GM18505 (cell line): ENCODE data around the gene CERK.

Experiments used
- ATAC-seq: cut with Tn5 transposase; IDR thresholded peaks from one replicate; pipeline ENCODE4 v1.9.1; 2021; ENCODE audit not compliant: unreplicated experiment
- POLR2A ChIP-seq: IDR thresholded peaks from 4 replicates; pipeline ENCODE4 v1.6.1; 2011; ENCODE audit warnings: borderline replicate concordance; ENCODE audit not compliant: insufficient read depth, insufficient read length; ENCODE audit errors: extremely low read depth

Gene CERK

DNA sequence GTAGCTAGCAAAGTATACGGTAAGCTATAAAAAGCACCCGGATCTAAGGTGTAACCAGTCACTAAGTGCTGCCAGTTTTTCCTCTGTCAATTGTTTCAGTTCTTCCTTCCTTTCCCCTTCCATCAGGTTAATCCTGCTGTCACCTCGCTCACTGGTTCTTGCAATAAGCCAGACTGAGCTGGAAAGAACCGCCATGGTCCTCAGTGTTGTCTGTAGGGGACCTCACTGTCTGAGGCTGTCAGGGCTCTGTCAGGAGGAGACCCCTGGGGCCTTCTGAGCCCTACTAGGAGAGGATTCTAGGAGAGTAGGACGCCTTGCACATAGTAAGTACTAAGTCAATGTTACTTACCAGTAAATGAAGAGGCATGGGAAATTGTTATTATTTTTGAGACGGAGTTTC, 23.0 kb upstream of the CERK start:
- no peak for ATAC-seq
- TF ChIP-seq POLR2A, result no peak

DNA sequence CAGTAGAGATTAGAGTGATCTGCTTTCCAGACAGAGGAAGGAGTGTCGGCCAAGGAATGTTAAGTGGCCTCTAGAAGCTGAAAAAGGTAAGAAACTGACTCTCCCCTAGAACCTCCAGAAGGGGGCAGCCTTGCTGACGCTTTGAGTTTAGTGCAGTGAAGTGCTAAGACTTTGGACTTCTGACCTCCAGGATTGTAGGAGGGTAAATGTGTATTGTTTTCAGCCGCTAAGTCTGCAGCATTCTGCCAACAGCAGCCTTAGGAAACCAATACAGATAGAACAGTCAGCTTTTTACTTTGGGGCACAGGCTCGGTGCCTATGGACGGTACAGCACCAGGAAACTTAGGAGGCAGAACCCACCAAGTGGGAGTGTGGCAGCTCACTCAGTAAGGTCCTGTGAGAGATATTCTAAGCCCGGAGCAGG, 20.8 kb upstream of the CERK start:
- TF ChIP-seq POLR2A, result no peak
- ATAC-seq, result no peak

DNA sequence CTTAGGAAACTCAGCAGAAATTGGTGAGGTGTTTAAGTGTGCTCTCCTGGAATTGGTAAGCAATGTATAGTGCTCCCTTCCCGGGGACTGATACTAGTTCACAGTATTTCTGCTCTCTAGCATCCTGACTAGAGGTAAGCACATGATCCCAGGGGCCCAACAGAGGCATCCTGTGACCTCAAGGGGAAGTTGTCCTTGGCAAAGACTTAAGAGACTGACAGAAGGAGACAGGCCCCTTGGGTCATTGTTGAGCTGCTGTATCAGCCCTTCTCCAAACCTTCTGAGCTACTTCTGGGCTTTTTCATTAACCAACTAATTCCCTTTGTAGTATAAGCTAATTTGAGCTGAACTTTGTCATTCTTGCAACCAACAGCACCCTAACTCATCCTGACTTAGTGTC, 20.1 kb upstream of the CERK start:
- TF ChIP-seq POLR2A, result no peak
- ATAC-seq, result no peak

DNA sequence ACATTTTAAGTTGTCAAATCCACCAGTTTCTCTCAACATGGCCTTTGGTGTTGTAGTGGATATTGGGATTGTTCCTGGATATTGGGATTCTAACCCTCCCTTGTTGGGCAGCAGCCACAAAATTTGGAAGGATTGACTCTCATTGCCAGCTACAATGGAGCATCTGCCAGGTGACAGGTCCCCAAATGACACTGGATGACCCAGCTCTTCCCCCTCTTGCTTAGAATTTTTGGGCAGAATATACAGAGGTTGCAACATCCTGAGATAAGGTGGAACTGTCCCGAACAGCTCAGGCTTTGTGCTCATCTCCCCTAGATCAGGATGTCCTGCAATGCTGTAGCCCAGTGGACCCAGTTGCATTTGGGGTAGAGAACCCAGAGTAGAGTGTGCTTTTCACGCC, 19.1 kb upstream of the CERK start:
- ATAC-seq, result no peak
- TF ChIP-seq POLR2A, result no peak

DNA sequence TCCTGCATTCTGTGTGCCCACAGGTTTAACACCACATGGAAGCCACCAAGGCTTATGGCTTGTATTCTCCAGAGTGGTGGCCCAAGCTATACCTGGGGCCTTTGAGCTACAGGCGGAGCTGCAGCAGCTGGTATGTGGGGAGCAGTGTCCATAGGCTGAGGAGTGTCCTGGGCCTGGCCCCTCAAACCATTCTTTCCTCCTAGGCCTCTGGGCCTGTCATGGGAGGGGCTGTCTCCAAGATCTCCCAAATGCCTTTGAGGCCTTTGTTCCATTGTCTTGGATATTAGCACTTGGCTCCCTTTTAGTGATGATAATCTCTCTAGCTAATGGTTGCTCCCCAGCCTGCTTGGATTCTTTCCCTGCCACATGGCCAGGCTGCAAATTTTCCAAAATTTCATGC, 18.0 kb upstream of the CERK start:
- no peak for TF ChIP-seq POLR2A
- ATAC-seq, result no peak

DNA sequence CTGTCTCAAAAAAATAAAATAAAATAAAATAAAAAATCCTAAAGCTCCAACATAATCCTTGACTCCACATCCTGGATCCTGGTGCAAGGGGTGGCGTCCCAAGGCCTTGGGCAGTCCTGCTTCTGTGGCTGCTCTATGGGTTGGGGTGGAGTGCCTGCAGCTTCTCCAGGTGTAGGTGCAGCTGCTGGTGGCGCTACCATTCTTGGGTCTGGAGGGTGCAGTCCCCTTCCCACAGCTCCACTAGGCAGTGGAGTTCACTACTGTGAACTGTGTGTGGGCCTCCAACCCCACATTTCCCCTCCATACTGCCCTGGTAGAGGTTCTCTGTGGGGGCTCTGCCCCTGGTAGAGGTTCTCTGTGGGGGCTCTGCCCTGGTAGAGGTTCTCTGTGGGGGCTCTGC, 17.5 kb upstream of the CERK start:
- no peak for ATAC-seq
- no peak for TF ChIP-seq POLR2A

DNA sequence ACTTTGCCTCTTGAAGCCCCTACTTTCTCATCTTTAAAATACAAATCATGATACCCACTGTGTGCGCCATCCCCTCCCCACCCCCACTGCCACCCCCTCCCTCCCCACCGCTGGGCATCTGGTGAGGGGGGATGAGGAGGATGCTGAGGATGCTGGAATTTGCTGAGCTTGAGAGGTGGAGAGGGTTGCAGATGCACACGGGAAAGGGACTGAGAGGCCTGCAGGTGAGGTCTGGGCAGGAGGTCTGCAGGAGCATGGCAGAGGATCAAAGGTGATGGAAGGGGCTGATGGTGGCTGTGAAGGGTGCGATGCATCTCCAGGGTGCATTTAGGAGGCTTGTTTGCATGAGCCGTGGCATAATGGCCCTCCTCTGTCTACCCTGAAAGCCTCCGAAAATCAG, 16.8 kb upstream of the CERK start:
- ATAC-seq, result no peak
- no peak for TF ChIP-seq POLR2A

DNA sequence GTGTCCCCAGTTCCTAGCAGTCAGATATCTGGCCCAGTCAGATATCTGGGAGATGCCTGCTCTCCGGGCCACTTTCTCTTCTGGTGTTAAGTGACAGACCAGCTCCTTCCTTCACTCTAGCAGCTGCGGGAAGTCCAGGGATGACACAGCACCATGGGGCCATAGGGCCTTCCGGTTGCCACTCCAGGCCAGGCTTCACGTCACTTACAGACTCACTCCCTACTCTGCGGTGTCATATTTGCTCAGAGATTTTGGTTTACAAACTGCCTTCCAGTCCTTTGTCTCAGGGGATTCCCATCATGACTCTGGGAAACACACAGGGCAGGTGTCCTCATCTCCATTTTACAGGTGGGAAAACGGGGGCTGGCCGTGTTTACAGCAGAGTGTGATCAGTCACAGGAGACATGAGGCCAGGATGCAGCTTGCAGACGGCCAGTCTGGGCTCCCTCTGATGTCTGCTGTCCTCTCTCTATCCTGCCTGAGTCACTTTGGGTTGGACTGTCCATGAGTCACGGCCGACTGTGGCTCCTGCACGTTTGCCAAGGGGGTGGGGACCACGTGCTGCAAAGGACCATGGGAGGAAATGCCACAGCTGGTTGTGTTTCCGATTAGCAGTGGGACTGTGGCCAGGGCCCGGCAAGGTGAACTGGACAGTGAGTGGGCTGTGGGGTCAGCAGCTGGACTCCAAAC, 16.2 kb upstream of the CERK start:
- no peak for ATAC-seq
- no peak for TF ChIP-seq POLR2A

DNA sequence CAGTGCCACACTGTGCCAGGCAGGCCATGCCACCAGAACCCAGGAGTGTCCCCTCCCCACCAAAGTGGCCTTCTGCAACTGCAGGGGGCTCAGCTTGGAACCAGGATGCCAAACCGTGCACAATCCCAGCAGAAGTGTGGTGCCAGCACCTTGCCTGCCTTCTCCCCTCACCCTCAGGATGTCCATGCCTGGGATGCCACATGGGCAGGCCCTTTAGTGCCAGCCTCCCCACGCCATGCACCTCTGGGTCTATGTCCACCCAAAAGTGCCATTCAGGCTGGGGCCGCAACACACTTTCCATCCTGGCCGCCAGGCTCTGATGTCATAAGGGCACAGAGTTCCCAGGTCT, 15.7 kb upstream of the CERK start:
- no peak for TF ChIP-seq POLR2A

DNA sequence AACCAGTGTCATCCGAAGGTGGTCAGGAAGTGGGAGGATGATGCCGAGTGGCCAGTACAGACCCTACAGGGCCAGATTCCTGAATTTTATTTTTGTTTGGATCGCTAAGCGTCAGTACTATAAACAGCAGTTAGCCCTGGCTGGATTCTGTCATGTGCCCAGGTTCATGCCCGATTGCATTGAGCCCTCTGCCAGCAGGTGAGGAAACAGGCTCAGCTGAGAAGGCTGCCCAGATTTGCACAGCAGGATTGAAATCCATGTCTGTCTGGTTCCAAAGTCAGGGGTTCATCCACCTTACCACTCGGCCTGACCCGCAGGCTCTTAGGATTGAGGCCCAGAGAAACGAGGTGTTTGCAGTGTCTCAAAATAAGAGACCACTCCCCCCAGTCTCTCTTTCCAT, 15.3 kb upstream of the CERK start:
- no peak for ATAC-seq
- TF ChIP-seq POLR2A, result no peak

More for the DNA sequence above, 15.7 kb upstream of the CERK start:
- no peak for ATAC-seq

DNA sequence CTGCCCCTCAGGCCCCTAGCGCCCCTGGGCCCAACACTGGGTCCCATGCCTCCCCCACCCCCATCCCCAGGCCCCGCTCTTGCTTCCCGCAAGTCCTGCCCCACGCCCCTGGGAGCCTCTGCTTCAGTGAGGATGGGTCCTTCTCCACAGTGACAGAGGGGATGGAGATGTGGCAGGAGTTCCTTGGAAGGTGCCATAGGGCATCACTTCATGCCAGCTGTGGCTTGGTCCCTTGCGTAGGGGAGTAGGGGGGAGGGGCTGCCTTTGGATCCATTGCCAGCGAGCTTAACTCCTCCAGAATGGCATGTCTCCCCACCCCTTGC, 14.9 kb upstream of the CERK start:
- ATAC-seq, result no peak
- no peak for TF ChIP-seq POLR2A

DNA sequence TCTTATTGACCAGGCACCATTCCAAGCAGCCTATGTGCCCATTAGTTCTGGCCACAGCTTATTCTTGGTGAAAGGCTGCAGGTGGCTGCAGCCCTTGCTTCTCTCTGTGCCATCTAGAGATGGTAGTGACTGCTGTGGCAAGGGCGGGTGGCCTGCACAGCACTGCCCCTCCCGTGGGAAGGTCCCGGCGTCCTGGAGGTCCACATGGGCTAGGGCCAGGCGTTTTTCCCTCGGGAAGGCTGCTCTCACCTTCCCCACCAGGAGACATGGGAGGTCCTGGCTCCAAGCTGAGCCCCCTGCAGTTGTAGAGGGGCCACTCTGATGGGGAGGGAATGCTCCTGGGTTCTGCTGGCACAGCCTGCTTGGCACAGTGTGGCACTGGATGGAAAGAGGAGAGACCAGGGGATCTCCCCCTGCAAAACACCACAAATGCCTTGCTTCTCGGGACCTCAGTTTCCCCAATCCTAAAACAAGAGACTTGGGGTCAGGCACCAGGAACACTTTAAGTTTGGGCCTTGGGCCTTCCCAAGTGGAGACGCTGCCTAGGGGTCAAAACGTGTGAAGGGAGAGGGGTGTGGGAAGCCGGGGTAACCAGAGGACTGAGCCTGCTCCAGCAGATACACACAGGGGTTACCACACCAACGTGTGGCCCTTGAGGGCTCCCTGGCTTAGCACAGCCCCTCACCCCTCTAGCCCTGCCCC, 14.4 kb upstream of the CERK start:
- TF ChIP-seq POLR2A, result no peak
- no peak for ATAC-seq

DNA sequence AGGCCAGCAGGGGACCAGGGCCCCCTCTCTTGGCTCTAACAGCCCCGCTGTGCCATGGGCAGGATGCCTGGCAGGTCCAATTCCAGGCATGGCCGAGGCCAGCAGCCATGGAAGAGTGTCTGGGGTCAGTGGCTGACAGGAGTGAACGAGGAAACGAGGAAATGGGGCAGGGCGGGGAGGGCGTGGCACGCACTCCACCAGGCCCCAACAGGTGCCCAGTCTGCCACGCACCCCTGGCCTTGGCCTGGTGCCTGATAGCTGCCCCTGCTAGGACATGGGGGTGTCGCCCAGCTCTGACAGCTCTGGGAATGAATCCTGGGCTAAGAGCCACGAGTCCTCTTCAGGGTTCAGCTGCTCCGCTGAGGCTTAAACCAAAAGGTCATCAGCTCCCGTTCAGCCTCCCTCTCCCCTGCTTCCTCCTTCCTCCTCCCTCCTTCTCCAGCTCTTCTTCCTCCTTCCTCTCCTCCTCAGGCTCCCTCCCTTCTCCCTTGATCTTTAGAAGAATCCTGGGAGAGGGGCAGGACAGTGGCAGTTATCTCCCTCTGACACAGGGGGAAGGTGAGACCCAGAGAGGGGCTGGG, 12.9 kb upstream of the CERK start:
- no peak for ATAC-seq
- TF ChIP-seq POLR2A, result no peak

DNA sequence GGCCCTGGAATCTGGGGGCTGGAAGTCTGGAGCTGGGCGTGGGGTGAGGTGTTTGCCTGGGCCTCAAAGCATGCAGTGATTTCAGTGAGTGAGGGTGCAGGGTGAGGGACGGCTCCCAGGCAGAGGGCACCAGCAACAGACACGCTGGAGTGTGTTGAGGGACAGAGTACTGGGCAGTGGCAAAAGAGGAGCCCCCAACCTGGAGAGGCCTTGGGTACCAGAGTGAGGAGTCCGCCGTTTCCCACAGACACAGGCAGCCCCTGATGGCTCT, 12.4 kb upstream of the CERK start:
- no peak for ATAC-seq
- TF ChIP-seq POLR2A, result no peak
